Activated naive CD4-positive, alpha-beta T cell (primary cell): ENCODE results near the gene GDNF.
"Not testable (repeated sequence)": the region's sequence is repeated elsewhere in the genome, so short reads cannot be mapped to it uniquely, and the experiment has no call there.

Experiments used
- DNase-seq, 4 experiments: peaks; one replicate each; lab custom pipeline; 2025; lab: John Stamatoyannopoulos, UW

GDNF gene

DNA sequence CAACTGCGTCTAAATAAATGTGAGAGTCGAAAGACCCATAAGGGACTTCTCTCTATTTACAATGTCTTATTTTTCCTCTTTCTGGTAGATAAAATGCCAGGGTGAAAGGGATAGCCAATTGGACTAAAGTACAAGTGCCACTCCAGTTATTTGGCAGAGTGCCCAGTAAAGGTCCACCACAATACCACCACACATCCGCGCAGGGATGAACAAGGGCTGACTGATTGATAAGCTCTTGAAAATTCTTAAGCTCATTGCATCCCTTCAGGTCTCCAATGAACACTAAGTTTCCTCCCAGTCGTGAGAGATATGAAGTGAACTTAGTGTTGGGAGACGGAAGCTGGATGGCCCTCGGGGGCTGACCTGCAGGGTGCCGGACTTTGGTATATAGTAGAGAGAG, 58.4 kb downstream of the GDNF start:
- DNase-seq = not testable (repeated sequence)

DNA sequence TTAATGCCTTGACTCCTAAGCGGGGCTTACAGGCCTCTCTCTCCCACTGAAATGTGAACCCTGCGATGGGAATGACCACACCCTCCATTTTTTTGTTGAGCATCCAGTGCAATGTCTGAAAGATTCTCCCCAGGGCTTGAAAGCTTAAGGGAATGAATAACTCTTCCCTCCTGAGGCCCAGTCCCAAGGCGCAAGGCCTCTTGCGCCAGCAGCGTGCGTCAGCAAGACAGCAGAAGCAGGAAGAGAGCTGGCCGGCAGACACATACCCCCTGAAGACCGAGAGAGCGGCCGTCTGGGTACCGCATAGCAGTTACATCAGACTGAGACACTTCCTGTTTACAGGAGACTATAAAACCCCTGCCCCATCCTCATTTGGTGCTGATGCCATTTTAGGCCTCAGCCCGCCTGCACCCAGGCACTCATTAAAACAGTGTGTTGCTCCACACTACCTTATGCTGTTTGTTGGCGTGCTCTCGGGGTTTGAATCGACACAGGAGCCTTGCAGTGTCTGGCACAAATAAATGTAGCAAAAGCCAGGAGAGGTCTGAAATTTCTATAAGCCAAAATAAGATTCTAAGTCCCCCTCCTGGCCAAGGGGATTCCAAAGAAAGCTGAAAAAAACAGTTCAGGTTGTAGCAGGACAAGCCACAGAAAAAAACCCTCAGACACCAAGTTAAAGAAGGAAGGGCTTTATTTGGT, 62.3 kb downstream of the GDNF start:
- DNase-seq = no peak

DNA sequence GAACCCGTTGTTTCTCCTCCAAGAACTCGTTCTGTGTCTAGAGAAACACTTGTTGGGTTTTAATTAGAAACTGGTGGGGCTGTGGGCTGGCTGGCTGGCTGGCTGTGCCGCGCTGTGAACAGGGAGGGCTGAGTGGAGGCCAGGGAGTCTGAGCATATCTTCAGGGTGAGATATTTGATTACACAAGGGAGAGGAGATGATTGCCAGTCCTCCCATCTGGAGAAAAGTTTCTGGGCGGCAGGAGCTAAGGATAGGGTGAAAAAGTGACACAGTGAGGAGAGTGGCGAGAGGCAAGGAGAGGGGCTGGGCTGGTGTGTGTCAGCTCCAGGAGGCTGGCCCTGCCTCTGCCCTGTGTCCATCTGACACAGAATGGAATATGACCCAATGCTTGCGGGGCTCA, 63.0 kb downstream of the GDNF start:
- no peak for DNase-seq

DNA sequence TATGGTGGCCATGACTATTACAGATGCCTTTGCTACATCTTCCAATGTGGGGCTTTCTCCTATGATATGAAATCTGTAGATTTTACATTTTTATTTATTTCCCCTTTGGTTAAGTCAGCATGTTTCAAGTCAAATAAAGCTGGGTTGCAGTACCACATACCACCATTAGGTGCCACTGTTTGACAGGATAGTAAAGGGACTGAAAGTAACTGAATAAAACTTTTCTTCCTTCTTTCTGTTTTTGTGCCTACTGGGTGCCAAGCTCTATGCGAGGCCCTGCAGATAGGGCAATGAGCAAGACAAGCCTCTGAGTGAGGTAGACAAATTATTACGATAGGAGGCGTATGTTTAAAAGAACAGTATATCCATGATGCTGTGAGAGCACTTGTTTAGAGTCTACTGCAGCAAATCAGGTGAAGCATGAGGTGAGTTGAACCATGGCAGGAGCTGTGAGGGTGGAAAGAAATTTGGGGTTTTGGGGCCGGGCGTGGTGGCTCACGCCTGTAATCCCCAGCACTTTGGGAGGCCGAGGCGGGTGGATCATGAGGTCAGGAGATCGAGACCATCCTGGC, 64.8 kb downstream of the GDNF start:
- DNase-seq = no peak

DNA sequence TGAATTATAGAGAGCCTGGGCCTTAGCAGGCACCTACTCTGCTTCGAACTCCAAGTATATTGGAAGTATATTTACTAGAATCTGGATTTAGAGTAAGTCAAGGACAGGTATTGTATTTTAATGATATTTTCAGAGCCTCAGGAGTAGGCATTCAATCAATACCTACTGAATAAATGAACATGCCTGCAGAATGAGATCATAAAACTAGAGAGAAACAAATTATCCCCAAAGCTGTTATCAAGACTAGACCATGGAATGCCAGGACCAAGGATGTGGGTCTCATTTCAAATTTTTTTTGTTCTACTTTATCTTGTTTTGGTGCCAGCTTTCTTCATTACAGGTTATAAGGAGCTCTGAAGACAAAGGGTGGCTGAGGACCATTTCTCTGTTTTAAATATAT, 66.0 kb downstream of the GDNF start:
- no peak for DNase-seq

DNA sequence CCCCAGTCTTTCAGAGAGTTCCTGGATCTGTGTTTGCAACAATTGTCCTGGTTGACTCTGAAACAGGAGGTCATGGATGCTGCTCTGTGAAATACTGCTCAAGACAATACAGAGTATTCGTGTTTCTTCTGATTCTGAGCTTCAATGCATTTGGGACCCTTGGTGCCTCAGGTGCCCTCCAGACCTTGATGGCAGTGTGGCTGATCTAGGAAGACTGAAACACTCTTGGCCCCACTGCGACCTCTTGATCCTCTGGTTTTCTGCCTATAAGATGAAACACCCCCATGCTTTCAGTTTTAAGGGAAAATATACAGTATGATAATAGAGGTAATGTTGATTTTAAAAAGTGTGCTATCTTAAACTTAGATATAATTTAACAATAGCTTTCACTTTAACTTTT, 67.6 kb downstream of the GDNF start:
- DNase-seq = no peak

DNA sequence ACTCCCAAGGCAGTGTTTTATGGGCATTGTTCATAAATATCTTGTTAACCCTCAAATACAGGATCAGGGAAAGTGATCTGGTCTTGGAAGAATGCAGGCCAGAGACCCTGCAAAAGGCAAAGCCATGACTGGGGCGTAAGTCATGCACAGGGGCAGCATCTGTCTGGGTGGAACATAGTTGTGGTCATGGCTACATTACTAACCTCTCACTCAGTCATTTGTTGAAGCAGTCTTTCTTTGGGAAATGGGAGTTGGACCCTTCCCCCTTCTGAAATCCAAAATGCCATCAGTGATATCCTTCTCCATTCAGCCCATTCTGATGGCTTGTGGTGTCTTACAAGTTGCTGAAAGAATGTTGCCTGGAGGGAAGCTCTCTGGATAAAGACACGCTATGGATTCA, 68.1 kb downstream of the GDNF start:
- DNase-seq = no peak

DNA sequence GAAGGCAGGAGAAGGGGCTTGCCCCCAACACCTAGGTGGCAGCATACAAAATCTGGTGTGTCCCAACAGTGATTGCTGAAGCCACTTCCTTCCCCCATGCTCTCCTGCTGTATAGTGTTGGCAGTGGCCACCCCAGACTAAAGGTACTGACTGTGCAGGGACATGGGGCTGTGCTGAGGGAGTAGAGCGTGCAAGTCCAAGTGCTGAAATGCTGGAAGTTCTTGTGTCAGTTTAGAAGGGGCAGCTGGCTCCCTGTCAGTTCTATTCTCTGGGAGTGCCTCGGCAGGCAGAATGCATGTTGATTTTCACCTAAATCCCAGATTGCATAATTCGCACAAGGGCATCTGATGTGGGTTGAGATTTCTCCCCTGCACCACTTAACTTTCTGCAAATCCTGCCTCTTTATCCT, 68.6 kb downstream of the GDNF start:
- DNase-seq = no peak

DNA sequence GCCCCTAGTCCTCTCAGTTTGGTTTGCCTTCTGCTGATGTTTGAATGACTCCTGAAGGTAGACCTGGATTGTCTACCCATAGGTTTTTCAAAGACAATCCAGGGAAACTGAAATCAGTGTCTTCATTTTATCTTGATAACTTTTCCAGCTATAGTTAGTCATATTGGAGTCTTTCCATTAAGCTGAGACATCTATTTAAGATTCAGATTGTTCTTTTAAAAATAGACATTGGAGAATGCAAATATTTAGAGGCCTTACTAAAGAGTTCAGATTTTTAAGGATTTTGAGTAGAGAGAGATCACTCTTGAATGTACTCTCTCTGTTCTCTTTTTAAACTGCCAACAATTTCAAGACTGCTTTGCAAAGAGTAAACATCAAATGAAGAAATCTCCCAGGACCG, 69.1 kb downstream of the GDNF start:
- no peak for DNase-seq

DNA sequence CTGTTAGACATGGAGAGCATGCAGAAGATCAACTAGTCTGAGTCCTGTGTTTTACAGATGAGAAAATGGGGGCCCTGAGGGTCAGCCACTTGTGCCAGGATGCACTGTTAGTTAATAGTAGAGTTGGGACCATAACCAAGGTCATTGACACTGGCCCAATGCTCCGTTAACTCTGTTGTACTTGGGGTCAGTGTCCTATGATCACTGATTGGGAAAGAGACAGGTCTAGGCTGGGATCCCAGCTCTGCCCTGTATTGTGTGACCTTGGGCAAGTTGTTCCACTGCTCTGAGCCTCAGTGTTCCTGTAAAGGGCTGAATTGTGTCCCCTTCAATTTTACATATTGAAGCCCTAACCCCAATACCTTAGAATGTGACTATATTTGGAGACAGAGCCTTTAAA, 70.0 kb downstream of the GDNF start:
- DNase-seq = no peak

DNA sequence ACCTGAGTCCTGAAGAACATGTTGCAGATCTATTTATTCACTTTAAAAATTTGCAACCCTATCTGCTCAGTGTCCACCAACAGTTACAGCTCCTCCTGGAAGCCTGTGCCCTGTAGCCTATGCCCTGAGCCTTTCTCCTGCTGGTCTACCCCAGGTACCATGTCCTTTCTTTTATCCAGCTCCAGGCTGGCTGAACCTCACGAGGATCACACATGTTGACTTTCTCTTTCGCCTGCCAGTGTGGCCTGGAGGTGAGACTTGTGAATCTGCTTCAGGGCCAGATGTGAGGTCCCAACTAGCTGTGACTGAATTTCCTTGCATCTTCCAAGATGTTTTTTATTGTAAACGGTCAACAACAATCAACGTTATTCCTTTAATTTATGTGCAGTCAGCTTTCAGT, 70.7 kb downstream of the GDNF start:
- no peak for DNase-seq

DNA sequence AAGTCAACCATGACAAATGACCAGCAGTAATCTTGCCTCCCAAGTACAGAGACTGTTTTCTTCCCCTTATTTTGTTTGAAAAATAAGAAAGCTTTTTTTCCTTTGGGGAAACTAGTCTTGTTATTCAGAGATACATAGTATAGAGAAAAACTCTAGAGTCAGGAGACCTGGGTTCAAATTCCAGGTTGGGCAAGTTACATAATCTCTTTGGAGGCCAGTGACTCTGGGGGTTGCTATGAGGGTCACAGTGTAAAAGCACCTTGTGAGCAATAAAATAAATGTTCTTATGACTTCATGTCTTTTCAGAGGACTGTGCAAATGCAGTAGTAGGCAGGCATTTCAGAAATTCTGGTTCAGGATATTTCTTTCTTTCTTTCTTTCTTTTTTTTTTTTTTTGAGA, 71.5 kb downstream of the GDNF start:
- DNase-seq = no peak

DNA sequence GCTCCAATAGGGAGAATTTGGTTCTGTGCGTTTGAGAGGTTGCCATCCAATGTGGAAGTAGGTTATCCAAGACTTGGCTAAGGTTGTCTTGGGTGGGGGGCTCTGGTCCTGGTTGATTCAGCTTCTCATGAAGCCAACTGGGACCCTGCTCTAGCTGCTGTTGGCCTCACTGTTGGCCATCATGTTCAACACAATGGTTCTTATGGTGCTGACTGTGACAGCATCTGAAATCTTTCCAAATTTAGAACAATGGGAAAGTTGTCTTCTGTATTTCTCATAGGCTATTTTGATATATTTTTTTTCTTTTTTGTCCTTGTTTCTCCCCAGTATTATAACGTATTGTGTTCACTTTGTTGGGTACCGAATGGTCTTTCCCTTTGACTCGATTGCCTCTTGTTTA, 71.9 kb downstream of the GDNF start:
- no peak for DNase-seq

DNA sequence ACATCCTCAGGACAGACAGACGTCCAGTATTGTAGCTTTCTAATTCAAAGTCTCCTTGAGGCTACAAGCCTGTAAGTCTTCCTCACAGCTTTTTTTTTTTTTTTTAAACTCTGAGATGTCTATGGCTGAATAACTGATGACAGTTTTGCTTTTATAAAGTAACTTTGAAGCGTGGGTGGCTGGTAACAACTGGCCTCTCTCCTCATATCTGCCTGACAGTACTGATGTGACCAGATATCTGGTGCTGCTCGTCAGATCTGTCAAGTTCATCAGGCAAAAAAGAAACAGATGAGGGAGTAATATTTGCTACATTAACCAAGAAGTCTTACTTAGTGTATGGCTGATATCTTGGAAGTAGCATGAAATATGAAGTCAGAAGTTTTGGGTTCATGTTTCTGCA, 72.6 kb downstream of the GDNF start:
- no peak for DNase-seq
